ENCODE data around the gene EPB41L4A.

EPB41L4A gene

DNA sequence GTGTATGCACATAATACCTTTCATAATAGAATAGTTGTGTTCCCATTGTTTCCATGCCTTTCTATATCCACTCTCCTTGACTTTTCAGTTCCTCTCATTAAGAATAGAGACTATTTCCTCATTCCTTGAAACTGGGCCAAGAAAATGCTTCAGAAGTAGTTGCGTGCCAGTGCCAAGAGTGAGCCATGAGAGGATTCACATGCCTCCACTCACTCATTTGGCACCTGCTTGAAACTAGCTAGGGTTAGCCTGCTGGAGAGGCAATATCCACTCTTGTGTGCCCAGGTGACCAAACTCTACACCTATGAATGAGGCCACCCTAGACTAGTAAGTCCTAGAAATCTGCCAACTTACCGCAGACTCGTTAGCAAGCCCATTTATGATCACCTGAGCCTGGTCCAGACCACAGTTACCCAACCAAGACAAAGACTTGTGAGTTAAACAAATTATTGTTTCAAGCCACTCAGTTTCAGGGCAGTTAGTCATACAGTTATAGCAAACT, 276.3 kb downstream of the EPB41L4A start:
- DNase-seq = peak; percentile 92

DNA sequence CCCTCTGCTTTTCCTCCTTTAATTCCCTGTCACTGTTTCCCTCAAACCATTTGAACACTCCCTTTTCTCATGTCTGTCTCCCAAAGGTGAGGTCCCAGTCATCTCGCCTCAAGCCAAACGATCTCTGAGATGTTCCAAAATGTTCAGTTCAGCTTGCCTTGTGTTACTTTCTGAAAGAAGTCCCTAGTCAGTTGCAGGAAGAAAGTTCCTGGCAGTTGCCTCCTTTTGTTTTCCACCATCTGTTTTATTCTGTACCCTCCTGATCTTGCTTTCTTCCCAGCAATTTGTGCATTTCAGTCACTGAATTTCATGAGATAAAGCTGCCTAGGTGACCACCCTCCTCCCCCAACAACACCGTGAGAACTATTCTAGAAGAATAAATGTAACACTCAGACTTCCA, 277.5 kb downstream of the EPB41L4A start:
- DNase-seq = no peak

DNA sequence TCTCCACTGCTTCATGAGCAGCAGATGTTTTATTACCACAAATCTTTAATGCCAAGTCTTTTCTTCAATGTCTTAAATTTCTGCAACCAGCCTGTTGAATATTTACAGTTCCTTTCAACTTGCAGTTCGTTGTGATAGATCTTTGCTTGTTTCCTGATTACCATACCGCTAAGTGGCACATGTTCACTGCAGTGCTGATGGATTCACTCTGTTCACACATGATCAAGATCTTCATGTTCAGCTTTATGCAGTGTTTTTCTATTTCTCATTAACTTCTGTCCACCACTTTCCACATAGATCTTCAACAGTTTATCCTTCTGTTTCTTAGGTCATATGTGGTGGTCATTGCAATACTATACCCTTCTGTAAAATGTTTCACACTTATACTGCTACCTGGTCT, 280.6 kb downstream of the EPB41L4A start:
- DNase-seq = no peak

DNA sequence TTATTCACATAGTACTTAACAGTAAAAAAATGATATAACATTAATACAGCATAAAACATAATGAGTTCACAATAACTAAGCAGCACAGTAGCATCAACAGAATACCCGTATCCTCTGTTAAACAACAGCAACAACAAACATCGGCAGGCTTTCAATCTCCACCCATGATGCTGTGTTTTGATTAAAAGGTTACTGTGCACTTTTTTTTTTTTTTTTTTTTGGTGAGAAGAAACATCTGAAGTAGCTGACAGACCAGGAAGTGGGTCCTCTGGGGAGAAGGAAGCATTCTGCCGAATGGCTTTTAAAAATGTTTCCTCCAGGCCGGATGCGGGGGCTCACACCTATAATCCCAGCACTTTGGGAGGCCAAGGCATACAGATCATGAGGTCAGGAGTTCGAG, 282.3 kb downstream of the EPB41L4A start:
- no peak for DNase-seq

DNA sequence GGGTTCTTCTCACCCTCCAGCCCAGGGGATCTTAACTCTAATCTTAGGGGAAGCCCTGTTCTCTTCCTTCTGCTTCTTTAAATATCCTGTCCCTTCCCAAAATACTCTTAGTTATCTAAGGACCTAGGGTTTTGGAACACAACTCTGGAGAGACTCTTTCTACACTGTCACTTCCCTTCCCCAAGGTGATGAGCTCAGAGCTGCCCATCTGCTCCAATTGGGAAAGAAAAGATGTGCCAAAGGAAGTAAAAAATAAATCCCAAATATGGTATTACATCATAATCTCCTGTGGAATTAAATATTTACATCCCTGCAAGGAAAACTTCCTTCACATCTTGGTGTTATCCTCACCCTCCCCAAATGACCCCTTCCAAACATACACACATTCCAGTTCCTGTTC, 291.2 kb downstream of the EPB41L4A start:
- DNase-seq = no peak

DNA sequence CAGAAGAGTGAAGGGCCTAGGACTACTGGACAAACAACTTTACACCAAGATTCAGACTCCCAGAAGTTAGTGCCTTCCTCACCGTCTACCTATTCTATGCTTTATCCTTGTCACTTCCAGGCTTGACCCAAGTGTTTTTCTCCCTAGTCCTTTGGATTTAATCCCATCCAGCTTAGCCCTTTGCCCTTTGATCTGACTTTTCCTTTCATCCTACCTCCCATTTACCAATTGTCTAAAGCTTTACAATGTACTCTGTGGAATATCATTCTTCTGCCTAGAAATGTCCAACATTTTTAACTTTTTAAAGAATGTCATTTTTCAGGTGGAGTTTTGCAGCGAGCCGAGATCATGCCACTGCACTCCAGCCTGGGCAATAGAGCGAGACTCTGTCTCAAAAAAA, 292.1 kb downstream of the EPB41L4A start:
- DNase-seq = no peak

DNA sequence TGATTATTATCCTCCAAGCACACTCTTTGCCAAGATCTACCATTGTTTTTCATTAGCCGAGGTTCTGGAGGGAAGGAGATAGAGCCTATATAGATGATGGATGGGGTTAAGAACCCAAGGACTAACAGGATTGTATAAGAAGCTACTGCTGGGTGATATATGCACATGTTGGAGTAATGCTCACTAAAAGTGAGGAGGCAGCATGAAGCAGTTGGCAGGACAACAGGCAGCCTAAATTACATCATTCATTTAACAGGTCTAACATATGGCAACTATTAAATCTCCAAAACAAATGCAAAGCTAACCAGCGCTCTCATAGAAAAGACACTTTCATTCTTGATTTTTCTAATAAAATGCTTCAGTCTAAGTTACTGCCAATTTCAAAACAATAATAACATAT, 293.2 kb downstream of the EPB41L4A start:
- DNase-seq = no peak

DNA sequence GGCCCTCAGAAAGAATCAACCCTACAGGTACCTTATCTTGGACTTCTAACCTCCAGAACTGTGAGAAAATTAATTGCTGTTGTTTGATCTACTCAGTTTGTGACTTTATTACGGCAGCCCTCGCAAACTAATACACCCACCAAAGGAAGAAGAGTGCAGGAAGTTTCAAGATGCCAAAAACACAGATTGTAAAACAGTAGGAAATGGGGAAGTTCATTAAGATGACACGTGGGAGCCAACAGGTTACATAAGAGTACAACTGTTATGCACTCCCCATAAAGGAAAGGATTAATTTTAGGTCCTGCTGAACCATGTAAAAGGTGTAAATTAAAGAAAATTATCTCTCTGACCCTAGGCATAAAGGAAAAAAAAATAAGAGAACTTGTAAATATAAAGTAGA, 294.3 kb downstream of the EPB41L4A start:
- DNase-seq = no peak

DNA sequence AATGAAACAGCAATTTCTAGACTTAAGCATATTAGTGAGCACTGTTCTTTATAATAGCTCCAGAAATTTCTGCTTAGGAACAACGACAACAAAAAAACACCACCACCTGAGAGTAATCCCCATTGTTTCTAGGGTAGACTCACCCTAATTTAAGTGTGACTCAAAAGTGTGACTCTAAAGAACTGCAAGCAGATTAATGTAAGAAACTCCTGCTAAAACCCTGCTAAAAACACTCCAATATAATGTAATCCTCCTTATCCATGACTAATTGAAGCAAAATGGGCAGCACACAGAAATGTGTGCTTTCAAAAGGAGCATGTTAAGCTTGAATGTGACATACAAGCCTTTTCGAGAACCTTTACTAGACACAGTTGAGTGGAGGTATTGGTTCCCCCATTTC, 296.0 kb downstream of the EPB41L4A start:
- no peak for DNase-seq

DNA sequence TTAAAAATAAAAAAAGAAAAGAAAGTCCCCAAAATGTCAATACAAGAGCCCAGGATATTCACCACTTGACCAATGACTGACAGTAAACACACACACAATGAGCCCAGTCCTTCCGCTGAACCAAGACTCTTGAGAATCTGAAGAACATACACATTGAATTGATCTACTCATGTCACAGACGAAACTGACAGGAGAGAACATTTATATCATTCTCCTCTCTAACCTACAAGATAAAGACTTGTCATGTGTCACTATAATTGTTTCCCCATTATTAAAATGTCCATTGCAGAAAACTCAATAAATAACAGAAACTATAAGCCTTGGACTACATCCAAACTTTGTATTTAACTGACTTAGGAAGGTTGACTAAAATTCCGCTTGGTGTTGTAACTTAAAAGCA, 296.7 kb downstream of the EPB41L4A start:
- no peak for DNase-seq

DNA sequence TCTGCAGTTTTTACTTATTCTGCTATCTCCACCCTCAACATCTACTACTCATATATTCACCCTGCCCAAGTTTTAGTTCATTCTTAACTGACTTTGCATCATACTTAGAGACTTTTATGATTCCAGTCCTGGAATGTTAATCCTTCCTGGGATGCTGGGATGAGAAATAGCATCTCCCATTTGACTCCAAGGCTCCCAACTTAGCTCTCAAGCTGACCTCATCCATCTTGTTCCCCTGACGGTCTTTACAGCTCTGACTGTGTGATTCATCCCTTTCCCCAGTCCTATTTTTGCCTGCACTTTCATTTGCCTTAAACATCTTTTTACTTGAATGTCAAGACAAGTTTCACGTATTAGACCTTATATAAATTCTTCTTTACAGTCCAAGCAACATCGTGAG, 297.8 kb downstream of the EPB41L4A start:
- no peak for DNase-seq

DNA sequence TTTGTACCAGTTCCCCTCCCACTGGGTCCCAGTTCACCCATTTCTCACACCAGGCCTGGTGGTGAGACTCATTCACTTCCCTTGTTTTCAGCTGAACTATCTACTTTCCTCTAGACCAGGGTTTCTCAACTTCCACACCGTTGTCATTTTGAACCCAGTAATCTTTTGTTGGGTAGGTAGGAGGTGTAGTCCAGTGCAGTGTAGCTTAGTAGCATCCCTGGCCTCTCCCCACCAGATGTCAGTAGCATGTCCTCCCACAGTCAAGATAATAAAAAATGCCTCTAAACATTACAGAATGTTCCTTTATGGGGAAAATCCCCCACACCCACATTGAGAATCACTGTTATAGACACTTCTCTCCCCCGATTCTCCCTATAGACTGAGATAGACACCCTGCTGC, 299.1 kb downstream of the EPB41L4A start:
- no peak for DNase-seq

DNA sequence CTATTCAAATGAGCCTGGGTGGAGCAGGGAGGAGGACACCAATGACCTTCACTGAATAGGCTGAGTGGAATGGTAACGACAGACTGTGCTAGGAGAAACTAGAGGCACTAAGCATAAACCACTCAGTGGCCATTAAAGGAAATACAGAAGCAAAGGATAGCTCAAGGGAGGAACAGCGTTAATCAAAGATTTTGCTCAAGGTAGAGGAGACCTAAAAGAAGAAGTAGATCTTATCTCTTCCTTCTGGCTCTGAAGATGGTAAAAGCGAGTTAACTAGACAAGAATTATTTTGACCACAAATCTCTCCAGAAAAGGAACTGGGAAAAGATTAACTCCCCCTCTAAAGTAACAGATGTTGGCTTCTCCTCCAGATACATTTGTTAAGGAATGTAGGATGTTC, 299.6 kb downstream of the EPB41L4A start:
- no peak for DNase-seq

DNA sequence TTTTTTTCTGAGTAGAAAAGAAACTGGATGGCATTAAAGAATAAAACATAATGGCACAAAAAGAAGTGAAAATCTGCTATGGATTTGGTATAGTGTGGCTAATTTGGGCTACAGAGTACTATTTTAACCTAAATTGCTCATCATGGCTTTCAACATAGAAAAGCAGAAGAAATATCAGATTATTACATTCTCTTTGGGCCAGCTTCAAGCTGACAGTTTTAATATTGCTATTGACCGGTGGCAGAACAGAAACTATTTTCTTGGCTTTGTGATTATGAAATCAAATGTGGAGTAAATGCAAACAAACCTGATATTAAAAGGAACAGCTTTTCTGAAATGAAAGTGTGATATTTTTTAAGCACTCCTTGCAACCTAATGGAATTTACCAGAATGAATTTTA, 301.5 kb downstream of the EPB41L4A start:
- no peak for DNase-seq

DNA sequence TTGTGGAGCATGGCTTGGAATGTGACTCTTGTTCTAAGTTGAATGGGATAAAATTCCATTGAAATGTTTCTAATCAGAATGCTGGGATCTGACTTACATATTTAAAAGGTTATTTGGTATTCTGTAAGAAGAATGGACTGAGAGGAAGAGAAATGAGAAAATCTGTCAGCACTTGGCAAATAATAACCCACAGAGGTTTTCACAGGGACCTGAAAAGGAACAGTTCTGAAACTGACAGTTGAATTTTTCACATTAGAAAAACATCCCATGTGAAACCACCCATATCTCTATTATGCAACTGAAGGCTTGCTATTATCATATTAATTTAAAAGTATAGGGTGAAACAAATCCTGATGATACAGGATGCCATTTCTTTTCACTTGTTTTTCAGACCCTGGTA, 302.7 kb downstream of the EPB41L4A start:
- DNase-seq = no peak

DNA sequence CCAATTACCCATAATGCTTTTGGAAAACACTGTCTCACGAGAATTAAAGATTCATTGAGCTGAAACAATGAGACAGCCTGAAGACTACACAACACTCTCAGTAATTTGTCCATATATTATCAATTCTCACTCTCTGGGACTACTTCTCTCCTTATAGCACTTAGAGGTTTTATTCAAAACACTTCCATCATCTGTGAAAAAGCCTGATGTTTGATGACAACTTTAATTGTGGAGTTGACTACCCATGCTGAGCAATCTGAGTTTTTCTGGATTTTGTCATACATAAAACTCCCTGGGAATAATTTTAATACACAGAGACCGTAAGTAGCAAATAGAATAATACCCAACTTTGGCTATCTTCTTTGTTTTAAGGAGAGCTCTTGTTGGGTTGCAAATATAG, 305.5 kb downstream of the EPB41L4A start:
- no peak for DNase-seq
